HEK293 (cell line): ENCODE measurements around the gene KATNAL2.

Experiments used
- GLIS1 ChIP-seq: fragments of 450-650 bp; formaldehyde crosslinking; IDR thresholded peaks from 2 replicates; pipeline ENCODE4 v1.5.1; 2016; ENCODE audit warnings: missing biosample characterization, missing genetic modification characterization
- GLIS2 ChIP-seq: fragments of 450-650 bp; formaldehyde crosslinking; IDR thresholded peaks from 2 replicates; pipeline ENCODE4 v1.5.1; 2016; ENCODE audit warnings: missing biosample characterization, missing genetic modification characterization
- KLF9 ChIP-seq: fragments of 450-650 bp; formaldehyde crosslinking; IDR thresholded peaks from 2 replicates; pipeline ENCODE4 v1.5.1; 2016; ENCODE audit warnings: missing biosample characterization, missing genetic modification characterization, low read depth
- OVOL3 ChIP-seq: fragments of 450-650 bp; formaldehyde crosslinking; IDR thresholded peaks from 2 replicates; pipeline ENCODE4 v1.5.1; 2016; ENCODE audit warnings: missing biosample characterization, missing genetic modification characterization
- PRDM1 ChIP-seq: fragments of 450-650 bp; formaldehyde crosslinking; IDR thresholded peaks from 2 replicates; pipeline ENCODE4; 2016; ENCODE audit warnings: missing biosample characterization, missing genetic modification characterization
- SCRT2 ChIP-seq: fragments of 450-650 bp; formaldehyde crosslinking; IDR thresholded peaks from 2 replicates; pipeline ENCODE4 v1.5.1; 2016; ENCODE audit warnings: missing biosample characterization, missing genetic modification characterization
- SP2 ChIP-seq: fragments of 450-650 bp; formaldehyde crosslinking; IDR thresholded peaks from 2 replicates; pipeline ENCODE4 v1.5.1; 2016; ENCODE audit warnings: missing biosample characterization, missing genetic modification characterization
- YY2 ChIP-seq: fragments of 450-650 bp; formaldehyde crosslinking; IDR thresholded peaks from 2 replicates; pipeline ENCODE4 v1.5.1; 2016; ENCODE audit warnings: missing biosample characterization, missing genetic modification characterization
- ZBTB48 ChIP-seq: fragments of 450-650 bp; formaldehyde crosslinking; IDR thresholded peaks from 2 replicates; pipeline ENCODE4 v1.5.1; 2016; ENCODE audit warnings: missing biosample characterization, missing genetic modification characterization
- ZBTB7A ChIP-seq: fragments of 450-650 bp; formaldehyde crosslinking; IDR thresholded peaks from 2 replicates; pipeline ENCODE4 v1.5.1; 2016; ENCODE audit warnings: low read depth, missing biosample characterization, missing genetic modification characterization
- ZFHX2 ChIP-seq: fragments of 450-650 bp; formaldehyde crosslinking; conservative IDR thresholded peaks from 2 replicates; pipeline ENCODE4 v1.5.1; 2016; ENCODE audit warnings: missing biosample characterization, missing genetic modification characterization
- ZNF138 ChIP-seq: fragments of 450-650 bp; formaldehyde crosslinking; IDR thresholded peaks from 2 replicates; pipeline ENCODE4 v1.5.1; 2016; ENCODE audit warnings: missing biosample characterization, missing genetic modification characterization, borderline replicate concordance
- ZNF214 ChIP-seq: fragments of 450-650 bp; formaldehyde crosslinking; IDR thresholded peaks from 2 replicates; pipeline ENCODE4 v1.5.1; 2017; ENCODE audit warnings: missing biosample characterization, mild to moderate bottlenecking, missing genetic modification characterization, borderline replicate concordance
- ZNF239 ChIP-seq: fragments of 450-650 bp; formaldehyde crosslinking; IDR thresholded peaks from 2 replicates; pipeline ENCODE4 v1.5.1; 2016; ENCODE audit warnings: missing biosample characterization, missing genetic modification characterization
- ZNF274 ChIP-seq, 2 experiments: fragments of 200-500 bp in 1 of 2; fragments of 450-650 bp in 1 of 2; sonication (Bioruptor generic) in 1 of 2; formaldehyde crosslinking in 1 of 2; IDR thresholded peaks; 2 replicates each; pipeline versions ENCODE4 v1.5.1 to v1.6.1; 2014 to 2016; ENCODE audit warnings: borderline replicate concordance in 1 of 2, inconsistent platforms in 1 of 2, low read length in 1 of 2, missing biosample characterization in 1 of 2, missing genetic modification characterization in 1 of 2
- ZNF48 ChIP-seq: fragments of 450-650 bp; formaldehyde crosslinking; IDR thresholded peaks from 2 replicates; pipeline ENCODE4 v1.5.1; 2016; ENCODE audit warnings: missing biosample characterization, missing genetic modification characterization
- ZNF501 ChIP-seq: fragments of 450-650 bp; formaldehyde crosslinking; IDR thresholded peaks from 2 replicates; pipeline ENCODE4 v1.5.1; 2016; ENCODE audit warnings: missing biosample characterization, missing genetic modification characterization
- ZNF521 ChIP-seq: fragments of 450-650 bp; formaldehyde crosslinking; IDR thresholded peaks from 2 replicates; pipeline ENCODE4 v1.5.1; 2017; ENCODE audit warnings: missing biosample characterization, mild to moderate bottlenecking, missing genetic modification characterization
- ZNF544 ChIP-seq: fragments of 450-650 bp; formaldehyde crosslinking; IDR thresholded peaks from 2 replicates; pipeline ENCODE4 v1.5.0; 2017; ENCODE audit warnings: missing biosample characterization, missing genetic modification characterization
- ZNF747 ChIP-seq: fragments of 450-650 bp; formaldehyde crosslinking; IDR thresholded peaks from 2 replicates; pipeline ENCODE4 v1.5.1; 2016; ENCODE audit warnings: missing biosample characterization, missing genetic modification characterization
- ZNF791 ChIP-seq: fragments of 450-650 bp; formaldehyde crosslinking; IDR thresholded peaks from 2 replicates; pipeline ENCODE4 v1.5.1; 2016; ENCODE audit warnings: missing biosample characterization, missing genetic modification characterization
- ZNF830 ChIP-seq: fragments of 450-650 bp; IDR thresholded peaks from 2 replicates; pipeline ENCODE4 v1.5.0; 2018; ENCODE audit warnings: missing biosample characterization, missing genetic modification characterization, low read depth, mild to moderate bottlenecking, moderate library complexity
- ZNF843 ChIP-seq: fragments of 450-650 bp; formaldehyde crosslinking; IDR thresholded peaks from 2 replicates; pipeline ENCODE4 v1.5.1; 2016; ENCODE audit warnings: missing biosample characterization, missing genetic modification characterization
- ZXDB ChIP-seq: fragments of 450-650 bp; formaldehyde crosslinking; IDR thresholded peaks from 2 replicates; pipeline ENCODE4 v1.5.1; 2016; ENCODE audit warnings: missing biosample characterization, missing genetic modification characterization
- TF ChIP-seq, protein P1 (sequence below): fragments of 450-650 bp; formaldehyde crosslinking; conservative IDR thresholded peaks from 2 replicates; pipeline ENCODE4 v1.5.1; 2016; ENCODE audit warnings: low read depth, missing biosample characterization, missing genetic modification characterization
- TF ChIP-seq, protein P2 (sequence below): sonication (generic); formaldehyde crosslinking; IDR thresholded peaks from 2 replicates; pipeline ENCODE4 v1.8.1; 2022; ENCODE audit warnings: mild to moderate bottlenecking, moderate library complexity, missing genetic modification reagents
- TF ChIP-seq, protein P3 (sequence below): fragments of 450-650 bp; formaldehyde crosslinking; IDR thresholded peaks from 2 replicates; pipeline ENCODE4 v1.5.1; 2017; ENCODE audit warnings: missing biosample characterization, missing genetic modification characterization
- TF ChIP-seq, protein P4 (sequence below): fragments of 450-650 bp; formaldehyde crosslinking; IDR thresholded peaks from 2 replicates; pipeline ENCODE4 v1.5.1; 2017; ENCODE audit warnings: missing biosample characterization, missing genetic modification characterization

The KATNAL2 gene

DNA sequence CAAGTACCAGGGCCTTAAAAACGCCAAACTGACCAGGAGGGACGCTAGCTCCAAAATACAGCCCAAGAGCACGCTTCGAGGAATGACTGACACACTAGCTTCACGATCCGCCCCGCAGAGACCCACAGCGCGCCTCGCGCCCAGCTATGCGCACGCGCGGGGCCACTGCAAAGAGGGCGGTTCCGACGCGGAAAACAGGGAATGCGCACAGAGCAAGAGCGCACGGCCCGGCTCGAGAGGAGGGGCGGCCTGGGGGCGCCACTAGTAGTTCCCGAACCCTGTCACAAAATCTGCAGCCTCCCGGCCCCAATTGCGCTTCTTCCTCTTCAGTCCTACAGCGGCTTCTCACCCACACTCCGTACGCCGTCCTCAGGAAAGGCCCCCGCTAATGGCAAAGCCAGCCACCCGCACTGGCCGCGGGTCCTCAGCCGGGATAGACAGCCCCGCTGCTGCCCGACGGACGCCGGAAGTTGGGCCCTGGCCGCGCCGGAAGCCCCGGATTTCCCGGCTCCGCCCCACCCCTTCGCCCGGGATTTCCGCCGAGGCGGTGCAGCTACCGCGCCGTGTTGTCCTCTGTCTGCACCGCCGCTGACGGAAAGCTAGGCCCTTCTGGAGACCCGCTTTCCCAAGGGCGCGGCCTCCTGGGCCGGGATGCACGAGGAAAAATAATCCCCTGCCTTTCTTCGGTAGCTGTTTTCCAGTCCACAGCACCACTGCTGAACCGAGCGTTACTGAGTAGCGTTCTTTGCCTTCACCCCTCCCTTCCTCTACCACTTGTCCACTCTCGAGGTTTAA lies 232.8 kb downstream of the KATNAL2 start, which contains the start of gene HDHD2 (continued):
- TF ChIP-seq, protein P1, sequence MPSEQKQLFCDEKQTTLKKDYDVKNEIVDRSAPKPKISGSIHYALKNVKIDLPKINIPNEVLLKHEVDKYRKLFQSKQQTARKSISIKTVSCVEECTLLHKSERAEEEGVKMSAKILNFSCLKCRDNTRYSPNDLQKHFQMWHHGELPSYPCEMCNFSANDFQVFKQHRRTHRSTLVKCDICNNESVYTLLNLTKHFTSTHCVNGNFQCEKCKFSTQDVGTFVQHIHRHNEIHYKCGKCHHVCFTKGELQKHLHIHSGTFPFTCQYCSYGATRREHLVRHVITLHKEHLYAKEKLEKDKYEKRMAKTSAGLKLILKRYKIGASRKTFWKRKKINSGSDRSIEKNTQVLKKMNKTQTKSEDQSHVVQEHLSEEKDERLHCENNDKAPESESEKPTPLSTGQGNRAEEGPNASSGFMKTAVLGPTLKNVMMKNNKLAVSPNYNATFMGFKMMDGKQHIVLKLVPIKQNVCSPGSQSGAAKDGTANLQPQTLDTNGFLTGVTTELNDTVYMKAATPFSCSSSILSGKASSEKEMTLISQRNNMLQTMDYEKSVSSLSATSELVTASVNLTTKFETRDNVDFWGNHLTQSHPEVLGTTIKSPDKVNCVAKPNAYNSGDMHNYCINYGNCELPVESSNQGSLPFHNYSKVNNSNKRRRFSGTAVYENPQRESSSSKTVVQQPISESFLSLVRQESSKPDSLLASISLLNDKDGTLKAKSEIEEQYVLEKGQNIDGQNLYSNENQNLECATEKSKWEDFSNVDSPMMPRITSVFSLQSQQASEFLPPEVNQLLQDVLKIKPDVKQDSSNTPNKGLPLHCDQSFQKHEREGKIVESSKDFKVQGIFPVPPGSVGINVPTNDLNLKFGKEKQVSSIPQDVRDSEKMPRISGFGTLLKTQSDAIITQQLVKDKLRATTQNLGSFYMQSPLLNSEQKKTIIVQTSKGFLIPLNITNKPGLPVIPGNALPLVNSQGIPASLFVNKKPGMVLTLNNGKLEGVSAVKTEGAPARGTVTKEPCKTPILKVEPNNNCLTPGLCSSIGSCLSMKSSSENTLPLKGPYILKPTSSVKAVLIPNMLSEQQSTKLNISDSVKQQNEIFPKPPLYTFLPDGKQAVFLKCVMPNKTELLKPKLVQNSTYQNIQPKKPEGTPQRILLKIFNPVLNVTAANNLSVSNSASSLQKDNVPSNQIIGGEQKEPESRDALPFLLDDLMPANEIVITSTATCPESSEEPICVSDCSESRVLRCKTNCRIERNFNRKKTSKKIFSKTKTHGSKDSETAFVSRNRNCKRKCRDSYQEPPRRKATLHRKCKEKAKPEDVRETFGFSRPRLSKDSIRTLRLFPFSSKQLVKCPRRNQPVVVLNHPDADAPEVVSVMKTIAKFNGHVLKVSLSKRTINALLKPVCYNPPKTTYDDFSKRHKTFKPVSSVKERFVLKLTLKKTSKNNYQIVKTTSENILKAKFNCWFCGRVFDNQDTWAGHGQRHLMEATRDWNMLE (tag by site-specific recombination) = peak; percentile 84
- TF ChIP-seq ZNF791 (no peak), ZNF521 (tag by site-specific recombination) (no peak), SP2 (tag by site-specific recombination) (peak; percentile 84), ZBTB48 (tag by site-specific recombination) (no peak), SCRT2 (tag by site-specific recombination) (no peak), OVOL3 (tag by site-specific recombination) (no peak; the same call in none of the 2 replicates), YY2 (tag by site-specific recombination) (no peak), ZNF843 (tag by site-specific recombination) (peak; percentile 43; the same call in 1 of the 2 replicates), ZFHX2 (tag by site-specific recombination) (no peak; the same call in 1 of the 2 replicates), ZNF138 (tag by site-specific recombination) (no peak), ZBTB7A (tag by site-specific recombination) (0 out of 2 replicates have a peak, but pooled peaks have one; percentile 72), ZNF274 (IDR thresholded peaks at IDR 0.05; ENCODE audit: low read length) (no peak), ZNF274 (tag by site-specific recombination; IDR thresholded peaks at IDR 0.05; ENCODE audit: borderline replicate concordance) (no peak), ZNF214 (no peak), ZNF501 (peak; percentile 84), ZNF747 (tag by site-specific recombination) (no peak), ZNF544 (tag by site-specific recombination) (no peak), ZNF239 (no peak), ZNF830 (no peak), GLIS2 (peak; percentile 69), ZNF48 (no peak), PRDM1 (tag by site-specific recombination) (no peak), GLIS1 (tag by site-specific recombination) (peak; percentile 79), ZXDB (tag by site-specific recombination) (peak; percentile 90), KLF9 (peak; percentile 50; the same call in 1 of the 2 replicates)
- TF ChIP-seq, protein P2, sequence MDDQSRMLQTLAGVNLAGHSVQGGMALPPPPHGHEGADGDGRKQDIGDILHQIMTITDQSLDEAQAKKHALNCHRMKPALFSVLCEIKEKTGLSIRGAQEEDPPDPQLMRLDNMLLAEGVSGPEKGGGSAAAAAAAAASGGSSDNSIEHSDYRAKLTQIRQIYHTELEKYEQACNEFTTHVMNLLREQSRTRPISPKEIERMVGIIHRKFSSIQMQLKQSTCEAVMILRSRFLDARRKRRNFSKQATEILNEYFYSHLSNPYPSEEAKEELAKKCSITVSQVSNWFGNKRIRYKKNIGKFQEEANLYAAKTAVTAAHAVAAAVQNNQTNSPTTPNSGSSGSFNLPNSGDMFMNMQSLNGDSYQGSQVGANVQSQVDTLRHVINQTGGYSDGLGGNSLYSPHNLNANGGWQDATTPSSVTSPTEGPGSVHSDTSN = no peak
- TF ChIP-seq, protein P3, sequence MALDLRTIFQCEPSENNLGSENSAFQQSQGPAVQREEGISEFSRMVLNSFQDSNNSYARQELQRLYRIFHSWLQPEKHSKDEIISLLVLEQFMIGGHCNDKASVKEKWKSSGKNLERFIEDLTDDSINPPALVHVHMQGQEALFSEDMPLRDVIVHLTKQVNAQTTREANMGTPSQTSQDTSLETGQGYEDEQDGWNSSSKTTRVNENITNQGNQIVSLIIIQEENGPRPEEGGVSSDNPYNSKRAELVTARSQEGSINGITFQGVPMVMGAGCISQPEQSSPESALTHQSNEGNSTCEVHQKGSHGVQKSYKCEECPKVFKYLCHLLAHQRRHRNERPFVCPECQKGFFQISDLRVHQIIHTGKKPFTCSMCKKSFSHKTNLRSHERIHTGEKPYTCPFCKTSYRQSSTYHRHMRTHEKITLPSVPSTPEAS = 0 out of 2 replicates have a peak, but pooled peaks have one; percentile 12
- TF ChIP-seq, protein P4, sequence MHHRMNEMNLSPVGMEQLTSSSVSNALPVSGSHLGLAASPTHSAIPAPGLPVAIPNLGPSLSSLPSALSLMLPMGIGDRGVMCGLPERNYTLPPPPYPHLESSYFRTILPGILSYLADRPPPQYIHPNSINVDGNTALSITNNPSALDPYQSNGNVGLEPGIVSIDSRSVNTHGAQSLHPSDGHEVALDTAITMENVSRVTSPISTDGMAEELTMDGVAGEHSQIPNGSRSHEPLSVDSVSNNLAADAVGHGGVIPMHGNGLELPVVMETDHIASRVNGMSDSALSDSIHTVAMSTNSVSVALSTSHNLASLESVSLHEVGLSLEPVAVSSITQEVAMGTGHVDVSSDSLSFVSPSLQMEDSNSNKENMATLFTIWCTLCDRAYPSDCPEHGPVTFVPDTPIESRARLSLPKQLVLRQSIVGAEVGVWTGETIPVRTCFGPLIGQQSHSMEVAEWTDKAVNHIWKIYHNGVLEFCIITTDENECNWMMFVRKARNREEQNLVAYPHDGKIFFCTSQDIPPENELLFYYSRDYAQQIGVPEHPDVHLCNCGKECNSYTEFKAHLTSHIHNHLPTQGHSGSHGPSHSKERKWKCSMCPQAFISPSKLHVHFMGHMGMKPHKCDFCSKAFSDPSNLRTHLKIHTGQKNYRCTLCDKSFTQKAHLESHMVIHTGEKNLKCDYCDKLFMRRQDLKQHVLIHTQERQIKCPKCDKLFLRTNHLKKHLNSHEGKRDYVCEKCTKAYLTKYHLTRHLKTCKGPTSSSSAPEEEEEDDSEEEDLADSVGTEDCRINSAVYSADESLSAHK (tag by site-specific recombination) = no peak
